HL-60/S4 (cell line): ENCODE data around the gene AKAP12.

ENCODE experiments used
- in situ Hi-C: fragments of 300-500 bp; cut with MboI; formaldehyde crosslinking; loops from 2 replicates; pipeline ENCODE4 v1.14.3; 2022; ENCODE audit warnings: low sequenced_read_pairs

The AKAP12 gene

GRCh38 chr6:151236668-151237401, 2.9 kb upstream of the AKAP12 start:
- in situ Hi-C loops, result no loop called here

GRCh38 chr6:151240036-151240685, 394 bp downstream of the AKAP12 start:
- in situ Hi-C loops, result no loop called here

GRCh38 chr6:151240791-151241642, 1.2 kb downstream of the AKAP12 start:
- in situ Hi-C loops, result no loop called here

- in situ Hi-C loops, result no loop called here
Measured at GRCh38 chr6:151241853-151242252, 2.1 kb downstream of the AKAP12 start.

- in situ Hi-C loops, result no loop called here
Measured at GRCh38 chr6:151242420-151242861, 2.7 kb downstream of the AKAP12 start.

GRCh38 chr6:151243481-151243880, 3.7 kb downstream of the AKAP12 start:
- in situ Hi-C loops, result no loop called here

- in situ Hi-C loops, result no loop called here
Measured at GRCh38 chr6:151247490-151247889, 7.7 kb downstream of the AKAP12 start.

- in situ Hi-C loops, result no loop called here
Measured at GRCh38 chr6:151248295-151248694, 8.5 kb downstream of the AKAP12 start.

- in situ Hi-C loops, result no loop called here
Measured at GRCh38 chr6:151252634-151253033, 12.9 kb downstream of the AKAP12 start.

GRCh38 chr6:151254451-151255081, 14.8 kb downstream of the AKAP12 start:
- in situ Hi-C loops, result no loop called here

GRCh38 chr6:151255811-151256210, 16.0 kb downstream of the AKAP12 start:
- in situ Hi-C loops, result no loop called here

GRCh38 chr6:151257985-151258445, 18.2 kb downstream of the AKAP12 start:
- in situ Hi-C loops, result no loop called here

GRCh38 chr6:151260205-151260604, 20.4 kb downstream of the AKAP12 start:
- in situ Hi-C loops, result no loop called here

GRCh38 chr6:151263035-151263434, 23.3 kb downstream of the AKAP12 start:
- in situ Hi-C loops, result no loop called here

- in situ Hi-C loops, result no loop called here
Measured at GRCh38 chr6:151263967-151264366, 24.2 kb downstream of the AKAP12 start.

- in situ Hi-C loops, result no loop called here
Measured at GRCh38 chr6:151265282-151265681, 25.5 kb downstream of the AKAP12 start.

- in situ Hi-C loops, result no loop called here
Measured at GRCh38 chr6:151269321-151269995, 29.7 kb downstream of the AKAP12 start.

GRCh38 chr6:151275121-151275520, 35.4 kb downstream of the AKAP12 start:
- in situ Hi-C loops, result no loop called here

- in situ Hi-C loops, result no loop called here
Measured at GRCh38 chr6:151275566-151275965, 35.8 kb downstream of the AKAP12 start.

GRCh38 chr6:151276112-151276740, 36.5 kb downstream of the AKAP12 start:
- in situ Hi-C loops, result no loop called here
